WTC11 (cell line): ENCODE data around the gene TBC1D19. TPM values are rescaled to one million over a fixed set of nuclear protein-coding genes. Genes with fewer than 3 reads are reported as not detected.

Experiments
- ATAC-seq: fragments of 200-7000 bp; cut with Tn5 transposase; 2 replicates; pipeline ENCODE4 v1.10.0; 2021; ENCODE audit warnings: mild to moderate bottlenecking, moderate library complexity
- CTCF ChIA-PET: fragments of 300-600 bp; sonication (Branson Sonifier 250); formaldehyde crosslinking; loops from one replicate; lab custom pipeline; 2021; ENCODE audit warnings: antibody characterized with exemption; lab: Charles Lee
- POLR2A ChIA-PET: fragments of 350-600 bp; sonication (Branson Sonifier 250); formaldehyde crosslinking; loops from one replicate; lab custom pipeline; 2021; ENCODE audit warnings: antibody characterized with exemption; lab: Charles Lee
- DNase-seq: peaks from one replicate; pipeline ENCODE4 v3.0.0; 2021; ENCODE audit warnings: low spot score
- H3K27ac Mint-ChIP-seq: 2 replicates; pipeline ENCODE4 v1.8.0; 2021; ENCODE audit warnings: mixed read lengths
- H3K27me3 Mint-ChIP-seq: 2 replicates; pipeline ENCODE4 v1.8.0; 2021; ENCODE audit warnings: low read depth, mild to moderate bottlenecking, moderate library complexity, mixed read lengths
- H3K36me3 Mint-ChIP-seq: 2 replicates; pipeline ENCODE4 v1.8.0; 2021; ENCODE audit warnings: mixed read lengths
- H3K4me1 Mint-ChIP-seq: 2 replicates; pipeline ENCODE4 v1.8.0; 2022; ENCODE audit warnings: mixed read lengths
- H3K4me3 Mint-ChIP-seq: 2 replicates; pipeline ENCODE4 v1.8.0; 2021; ENCODE audit warnings: mild to moderate bottlenecking, moderate library complexity, mixed read lengths
- H3K9me3 Mint-ChIP-seq: 2 replicates; pipeline ENCODE4 v1.8.0; 2021; ENCODE audit warnings: mixed read lengths
- CREB1 ChIP-seq: sonication (generic); formaldehyde crosslinking; IDR thresholded peaks from 2 replicates; pipeline ENCODE4 v1.8.0; 2023; ENCODE audit warnings: mild to moderate bottlenecking, missing genetic modification reagents
- GABPB1 ChIP-seq: sonication (generic); formaldehyde crosslinking; IDR thresholded peaks from 2 replicates; pipeline ENCODE4 v1.8.1; 2023; ENCODE audit warnings: mild to moderate bottlenecking, missing genetic modification reagents
- JAZF1 ChIP-seq: fragments of 250-450 bp; sonication (Bioruptor Pico); IDR thresholded peaks from 2 replicates; pipeline ENCODE4 v1.9.0; 2021; ENCODE audit warnings: moderate library complexity, mild to moderate bottlenecking, inconsistent platforms
- JUN ChIP-seq: sonication (generic); formaldehyde crosslinking; IDR thresholded peaks from 2 replicates; pipeline ENCODE4 v1.8.0; 2023; ENCODE audit warnings: mild to moderate bottlenecking, missing genetic modification reagents
- NFATC4 ChIP-seq: fragments of 250-450 bp; sonication (Bioruptor Pico); IDR thresholded peaks from 2 replicates; pipeline ENCODE4 v1.9.0; 2021; ENCODE audit warnings: mild to moderate bottlenecking
- PRRX2 ChIP-seq: fragments of 250-450 bp; sonication (Bioruptor Pico); IDR thresholded peaks from 2 replicates; pipeline ENCODE4 v1.8.0; 2021; ENCODE audit warnings: mild to moderate bottlenecking
- SOX15 ChIP-seq: fragments of 250-450 bp; sonication (Bioruptor Pico); IDR thresholded peaks from 2 replicates; pipeline ENCODE4 v1.9.0; 2021; ENCODE audit warnings: mild to moderate bottlenecking
- TCF7 ChIP-seq: sonication (generic); formaldehyde crosslinking; IDR thresholded peaks from 2 replicates; pipeline ENCODE4 v1.8.0; 2022; ENCODE audit warnings: mild to moderate bottlenecking, low read depth, missing genetic modification reagents, moderate library complexity
- ZNF138 ChIP-seq: sonication (generic); formaldehyde crosslinking; conservative IDR thresholded peaks from 2 replicates; pipeline ENCODE4 v1.8.1; 2022; ENCODE audit warnings: mild to moderate bottlenecking, moderate library complexity, missing genetic modification reagents
- ZNF317 ChIP-seq: sonication (generic); formaldehyde crosslinking; IDR thresholded peaks from 2 replicates; pipeline ENCODE4 v1.8.1; 2023; ENCODE audit warnings: low read depth, mild to moderate bottlenecking, moderate library complexity, missing genetic modification reagents, borderline replicate concordance
- ZNF423 ChIP-seq: fragments of 250-450 bp; sonication (Bioruptor Pico); IDR thresholded peaks from 2 replicates; pipeline ENCODE4 v2.1.2; 2022; ENCODE audit warnings: mild to moderate bottlenecking, moderate library complexity
- total RNA-seq: library from RNA; stranded (reverse); gene quantifications from 3 replicates; pipeline ENCODE4 v1.2.3, GENCODE V29; 2021
- TF ChIP-seq, protein P1 (sequence below): sonication (generic); formaldehyde crosslinking; IDR thresholded peaks from 2 replicates; pipeline ENCODE4 v1.8.1; 2023; ENCODE audit warnings: mild to moderate bottlenecking, moderate library complexity, missing genetic modification reagents
- TF ChIP-seq, protein P2 (sequence below): sonication (generic); formaldehyde crosslinking; IDR thresholded peaks from 2 replicates; pipeline ENCODE4 v1.8.1; 2023; ENCODE audit warnings: mild to moderate bottlenecking, missing genetic modification reagents
- TF ChIP-seq, protein P3 (sequence below): sonication (generic); formaldehyde crosslinking; IDR thresholded peaks from 2 replicates; pipeline ENCODE4 v1.8.0; 2022; ENCODE audit warnings: mild to moderate bottlenecking, missing genetic modification reagents
- TF ChIP-seq, protein P4 (sequence below): sonication (generic); formaldehyde crosslinking; IDR thresholded peaks from 2 replicates; pipeline ENCODE4 v1.8.1; 2023; ENCODE audit warnings: mild to moderate bottlenecking, missing genetic modification reagents, borderline replicate concordance
- TF ChIP-seq, protein P5 (sequence below): sonication (generic); formaldehyde crosslinking; IDR thresholded peaks from 2 replicates; pipeline ENCODE4 v1.8.0; 2023; ENCODE audit warnings: missing genetic modification reagents
- TF ChIP-seq, protein P6 (sequence below): fragments of 200-600 bp; IDR thresholded peaks from 2 replicates; pipeline ENCODE4 v1.8.0; 2022; ENCODE audit warnings: antibody characterized with exemption
- TF ChIP-seq, protein P7 (sequence below): sonication (generic); formaldehyde crosslinking; IDR thresholded peaks from 2 replicates; pipeline ENCODE4 v1.8.0; 2022; ENCODE audit warnings: missing genetic modification reagents

TBC1D19 gene
- total RNA-seq, 1 experiment from 2014 or later = 2.1 TPM

DNA sequence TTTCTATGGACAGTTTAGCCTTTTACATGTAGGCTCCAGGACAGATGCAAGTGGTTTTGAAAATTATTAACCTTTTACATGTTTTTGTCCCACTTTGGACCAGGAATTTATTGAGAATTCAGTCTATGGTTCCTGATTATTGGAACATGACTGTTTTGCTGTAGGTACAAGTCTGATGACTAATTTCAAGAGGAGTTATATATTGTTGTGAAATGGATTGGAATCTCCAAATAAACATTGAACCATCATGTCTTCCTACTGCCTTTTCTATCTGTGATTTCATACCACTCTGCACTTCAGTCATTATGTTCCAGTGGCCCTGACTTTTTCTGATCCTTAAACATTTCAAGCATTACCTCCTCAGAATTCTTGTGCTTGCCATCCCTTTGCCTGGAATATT, 35.9 kb downstream of the TBC1D19 start:
- Mint-ChIP-seq H3K4me3 (no peak overlapping the region), H3K27me3 (no peaks in the 10 kb centered on the region), H3K27ac (no peak overlapping the region), H3K9me3 (no peaks in the 10 kb centered on the region), H3K36me3 (no peaks in the 10 kb centered on the region), H3K4me1 (no peaks in the 10 kb centered on the region)
- POLR2A ChIA-PET = no interaction called here
- no peak for TF ChIP-seq ZNF317 (CRISPR knock-in tag)
- TF ChIP-seq TCF7 (CRISPR knock-in tag) = no peak
- TF ChIP-seq, protein P1, sequence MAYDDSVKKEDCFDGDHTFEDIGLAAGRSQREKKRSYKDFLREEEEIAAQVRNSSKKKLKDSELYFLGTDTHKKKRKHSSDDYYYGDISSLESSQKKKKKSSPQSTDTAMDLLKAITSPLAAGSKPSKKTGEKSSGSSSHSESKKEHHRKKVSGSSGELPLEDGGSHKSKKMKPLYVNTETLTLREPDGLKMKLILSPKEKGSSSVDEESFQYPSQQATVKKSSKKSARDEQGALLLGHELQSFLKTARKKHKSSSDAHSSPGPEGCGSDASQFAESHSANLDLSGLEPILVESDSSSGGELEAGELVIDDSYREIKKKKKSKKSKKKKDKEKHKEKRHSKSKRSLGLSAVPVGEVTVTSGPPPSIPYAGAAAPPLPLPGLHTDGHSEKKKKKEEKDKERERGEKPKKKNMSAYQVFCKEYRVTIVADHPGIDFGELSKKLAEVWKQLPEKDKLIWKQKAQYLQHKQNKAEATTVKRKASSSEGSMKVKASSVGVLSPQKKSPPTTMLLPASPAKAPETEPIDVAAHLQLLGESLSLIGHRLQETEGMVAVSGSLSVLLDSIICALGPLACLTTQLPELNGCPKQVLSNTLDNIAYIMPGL (CRISPR knock-in tag) = no peak
- TF ChIP-seq SOX15 = no peak
- TF ChIP-seq, protein P2, sequence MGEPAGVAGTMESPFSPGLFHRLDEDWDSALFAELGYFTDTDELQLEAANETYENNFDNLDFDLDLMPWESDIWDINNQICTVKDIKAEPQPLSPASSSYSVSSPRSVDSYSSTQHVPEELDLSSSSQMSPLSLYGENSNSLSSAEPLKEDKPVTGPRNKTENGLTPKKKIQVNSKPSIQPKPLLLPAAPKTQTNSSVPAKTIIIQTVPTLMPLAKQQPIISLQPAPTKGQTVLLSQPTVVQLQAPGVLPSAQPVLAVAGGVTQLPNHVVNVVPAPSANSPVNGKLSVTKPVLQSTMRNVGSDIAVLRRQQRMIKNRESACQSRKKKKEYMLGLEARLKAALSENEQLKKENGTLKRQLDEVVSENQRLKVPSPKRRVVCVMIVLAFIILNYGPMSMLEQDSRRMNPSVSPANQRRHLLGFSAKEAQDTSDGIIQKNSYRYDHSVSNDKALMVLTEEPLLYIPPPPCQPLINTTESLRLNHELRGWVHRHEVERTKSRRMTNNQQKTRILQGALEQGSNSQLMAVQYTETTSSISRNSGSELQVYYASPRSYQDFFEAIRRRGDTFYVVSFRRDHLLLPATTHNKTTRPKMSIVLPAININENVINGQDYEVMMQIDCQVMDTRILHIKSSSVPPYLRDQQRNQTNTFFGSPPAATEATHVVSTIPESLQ = no peak
- TF ChIP-seq JAZF1 (CRISPR knock-in tag) = no peak
- no peak for TF ChIP-seq ZNF423 (CRISPR knock-in tag)
- TF ChIP-seq CREB1 (CRISPR knock-in tag) = no peak
- TF ChIP-seq, protein P3, sequence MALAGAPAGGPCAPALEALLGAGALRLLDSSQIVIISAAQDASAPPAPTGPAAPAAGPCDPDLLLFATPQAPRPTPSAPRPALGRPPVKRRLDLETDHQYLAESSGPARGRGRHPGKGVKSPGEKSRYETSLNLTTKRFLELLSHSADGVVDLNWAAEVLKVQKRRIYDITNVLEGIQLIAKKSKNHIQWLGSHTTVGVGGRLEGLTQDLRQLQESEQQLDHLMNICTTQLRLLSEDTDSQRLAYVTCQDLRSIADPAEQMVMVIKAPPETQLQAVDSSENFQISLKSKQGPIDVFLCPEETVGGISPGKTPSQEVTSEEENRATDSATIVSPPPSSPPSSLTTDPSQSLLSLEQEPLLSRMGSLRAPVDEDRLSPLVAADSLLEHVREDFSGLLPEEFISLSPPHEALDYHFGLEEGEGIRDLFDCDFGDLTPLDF = no peak
- TF ChIP-seq, protein P4, sequence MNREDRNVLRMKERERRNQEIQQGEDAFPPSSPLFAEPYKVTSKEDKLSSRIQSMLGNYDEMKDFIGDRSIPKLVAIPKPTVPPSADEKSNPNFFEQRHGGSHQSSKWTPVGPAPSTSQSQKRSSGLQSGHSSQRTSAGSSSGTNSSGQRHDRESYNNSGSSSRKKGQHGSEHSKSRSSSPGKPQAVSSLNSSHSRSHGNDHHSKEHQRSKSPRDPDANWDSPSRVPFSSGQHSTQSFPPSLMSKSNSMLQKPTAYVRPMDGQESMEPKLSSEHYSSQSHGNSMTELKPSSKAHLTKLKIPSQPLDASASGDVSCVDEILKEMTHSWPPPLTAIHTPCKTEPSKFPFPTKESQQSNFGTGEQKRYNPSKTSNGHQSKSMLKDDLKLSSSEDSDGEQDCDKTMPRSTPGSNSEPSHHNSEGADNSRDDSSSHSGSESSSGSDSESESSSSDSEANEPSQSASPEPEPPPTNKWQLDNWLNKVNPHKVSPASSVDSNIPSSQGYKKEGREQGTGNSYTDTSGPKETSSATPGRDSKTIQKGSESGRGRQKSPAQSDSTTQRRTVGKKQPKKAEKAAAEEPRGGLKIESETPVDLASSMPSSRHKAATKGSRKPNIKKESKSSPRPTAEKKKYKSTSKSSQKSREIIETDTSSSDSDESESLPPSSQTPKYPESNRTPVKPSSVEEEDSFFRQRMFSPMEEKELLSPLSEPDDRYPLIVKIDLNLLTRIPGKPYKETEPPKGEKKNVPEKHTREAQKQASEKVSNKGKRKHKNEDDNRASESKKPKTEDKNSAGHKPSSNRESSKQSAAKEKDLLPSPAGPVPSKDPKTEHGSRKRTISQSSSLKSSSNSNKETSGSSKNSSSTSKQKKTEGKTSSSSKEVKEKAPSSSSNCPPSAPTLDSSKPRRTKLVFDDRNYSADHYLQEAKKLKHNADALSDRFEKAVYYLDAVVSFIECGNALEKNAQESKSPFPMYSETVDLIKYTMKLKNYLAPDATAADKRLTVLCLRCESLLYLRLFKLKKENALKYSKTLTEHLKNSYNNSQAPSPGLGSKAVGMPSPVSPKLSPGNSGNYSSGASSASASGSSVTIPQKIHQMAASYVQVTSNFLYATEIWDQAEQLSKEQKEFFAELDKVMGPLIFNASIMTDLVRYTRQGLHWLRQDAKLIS (CRISPR knock-in tag) = no peak
- TF ChIP-seq NFATC4 (CRISPR knock-in tag) = no peak
- TF ChIP-seq, protein P5, sequence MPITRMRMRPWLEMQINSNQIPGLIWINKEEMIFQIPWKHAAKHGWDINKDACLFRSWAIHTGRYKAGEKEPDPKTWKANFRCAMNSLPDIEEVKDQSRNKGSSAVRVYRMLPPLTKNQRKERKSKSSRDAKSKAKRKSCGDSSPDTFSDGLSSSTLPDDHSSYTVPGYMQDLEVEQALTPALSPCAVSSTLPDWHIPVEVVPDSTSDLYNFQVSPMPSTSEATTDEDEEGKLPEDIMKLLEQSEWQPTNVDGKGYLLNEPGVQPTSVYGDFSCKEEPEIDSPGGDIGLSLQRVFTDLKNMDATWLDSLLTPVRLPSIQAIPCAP (CRISPR knock-in tag) = no peak
- TF ChIP-seq, protein P6, sequence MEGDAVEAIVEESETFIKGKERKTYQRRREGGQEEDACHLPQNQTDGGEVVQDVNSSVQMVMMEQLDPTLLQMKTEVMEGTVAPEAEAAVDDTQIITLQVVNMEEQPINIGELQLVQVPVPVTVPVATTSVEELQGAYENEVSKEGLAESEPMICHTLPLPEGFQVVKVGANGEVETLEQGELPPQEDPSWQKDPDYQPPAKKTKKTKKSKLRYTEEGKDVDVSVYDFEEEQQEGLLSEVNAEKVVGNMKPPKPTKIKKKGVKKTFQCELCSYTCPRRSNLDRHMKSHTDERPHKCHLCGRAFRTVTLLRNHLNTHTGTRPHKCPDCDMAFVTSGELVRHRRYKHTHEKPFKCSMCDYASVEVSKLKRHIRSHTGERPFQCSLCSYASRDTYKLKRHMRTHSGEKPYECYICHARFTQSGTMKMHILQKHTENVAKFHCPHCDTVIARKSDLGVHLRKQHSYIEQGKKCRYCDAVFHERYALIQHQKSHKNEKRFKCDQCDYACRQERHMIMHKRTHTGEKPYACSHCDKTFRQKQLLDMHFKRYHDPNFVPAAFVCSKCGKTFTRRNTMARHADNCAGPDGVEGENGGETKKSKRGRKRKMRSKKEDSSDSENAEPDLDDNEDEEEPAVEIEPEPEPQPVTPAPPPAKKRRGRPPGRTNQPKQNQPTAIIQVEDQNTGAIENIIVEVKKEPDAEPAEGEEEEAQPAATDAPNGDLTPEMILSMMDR = no peak
- CTCF ChIA-PET = no interaction called here
- DNase-seq (no peak), ATAC-seq (no peak)

DNA sequence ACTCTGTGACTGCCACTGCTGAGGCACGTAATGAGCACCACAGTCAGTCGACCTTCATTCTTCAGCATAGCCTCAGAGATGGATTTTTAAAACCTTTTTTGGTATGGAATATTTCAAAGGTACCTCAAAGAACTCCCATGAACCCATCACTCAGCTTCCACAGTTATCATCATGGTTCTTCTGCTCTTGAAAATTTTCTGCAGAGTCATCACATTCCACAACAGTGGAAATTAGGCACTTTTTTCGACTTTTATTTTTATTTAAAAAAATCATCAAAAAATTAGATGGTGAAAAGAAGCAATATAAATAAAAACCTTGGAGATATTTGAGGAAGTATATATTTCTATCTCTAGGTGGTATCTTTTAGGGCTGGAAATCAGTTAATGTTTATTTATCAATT, 37.5 kb downstream of the TBC1D19 start:
- ChIA-PET POLR2A (no interaction called here), CTCF (no interaction called here)
- H3K4me3 Mint-ChIP-seq = no peak overlapping the region
- ATAC-seq (no peak), DNase-seq (no peak)
- no peak overlapping the region for H3K27ac Mint-ChIP-seq
- H3K9me3 Mint-ChIP-seq = peaks cover under 1% of the 10 kb centered on the region
- H3K4me1 Mint-ChIP-seq = no peaks in the 10 kb centered on the region
- peaks cover under 1% of the 10 kb centered on the region; the same call in 1 of the 2 replicates for H3K36me3 Mint-ChIP-seq
- H3K27me3 Mint-ChIP-seq = no peaks in the 10 kb centered on the region
- no peak for TF ChIP-seq PRRX2 (CRISPR knock-in tag)
- TF ChIP-seq JUN (CRISPR knock-in tag) = no peak
- TF ChIP-seq, protein P7, sequence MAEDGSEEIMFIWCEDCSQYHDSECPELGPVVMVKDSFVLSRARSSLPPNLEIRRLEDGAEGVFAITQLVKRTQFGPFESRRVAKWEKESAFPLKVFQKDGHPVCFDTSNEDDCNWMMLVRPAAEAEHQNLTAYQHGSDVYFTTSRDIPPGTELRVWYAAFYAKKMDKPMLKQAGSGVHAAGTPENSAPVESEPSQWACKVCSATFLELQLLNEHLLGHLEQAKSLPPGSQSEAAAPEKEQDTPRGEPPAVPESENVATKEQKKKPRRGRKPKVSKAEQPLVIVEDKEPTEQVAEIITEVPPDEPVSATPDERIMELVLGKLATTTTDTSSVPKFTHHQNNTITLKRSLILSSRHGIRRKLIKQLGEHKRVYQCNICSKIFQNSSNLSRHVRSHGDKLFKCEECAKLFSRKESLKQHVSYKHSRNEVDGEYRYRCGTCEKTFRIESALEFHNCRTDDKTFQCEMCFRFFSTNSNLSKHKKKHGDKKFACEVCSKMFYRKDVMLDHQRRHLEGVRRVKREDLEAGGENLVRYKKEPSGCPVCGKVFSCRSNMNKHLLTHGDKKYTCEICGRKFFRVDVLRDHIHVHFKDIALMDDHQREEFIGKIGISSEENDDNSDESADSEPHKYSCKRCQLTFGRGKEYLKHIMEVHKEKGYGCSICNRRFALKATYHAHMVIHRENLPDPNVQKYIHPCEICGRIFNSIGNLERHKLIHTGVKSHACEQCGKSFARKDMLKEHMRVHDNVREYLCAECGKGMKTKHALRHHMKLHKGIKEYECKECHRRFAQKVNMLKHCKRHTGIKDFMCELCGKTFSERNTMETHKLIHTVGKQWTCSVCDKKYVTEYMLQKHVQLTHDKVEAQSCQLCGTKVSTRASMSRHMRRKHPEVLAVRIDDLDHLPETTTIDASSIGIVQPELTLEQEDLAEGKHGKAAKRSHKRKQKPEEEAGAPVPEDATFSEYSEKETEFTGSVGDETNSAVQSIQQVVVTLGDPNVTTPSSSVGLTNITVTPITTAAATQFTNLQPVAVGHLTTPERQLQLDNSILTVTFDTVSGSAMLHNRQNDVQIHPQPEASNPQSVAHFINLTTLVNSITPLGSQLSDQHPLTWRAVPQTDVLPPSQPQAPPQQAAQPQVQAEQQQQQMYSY (CRISPR knock-in tag) = no peak
- TF ChIP-seq GABPB1 (CRISPR knock-in tag) = no peak
- TF ChIP-seq ZNF138 = no peak
- TF ChIP-seq, protein P6 = no peak
